GM12864 (cell line): Measurements from ENCODE around the gene CARD9.

ENCODE experiments used
- DNase-seq: peaks from one replicate; pipeline ENCODE4 v3.0.0-alpha.2; 2011; ENCODE audit warnings: low read depth
- H3K4me3 ChIP-seq: 2 replicates; pipeline ENCODE4 v1.5.1; 2011; ENCODE audit warnings: mild to moderate bottlenecking, low read depth, low read length, control low read depth
- CTCF ChIP-seq: IDR thresholded peaks from 2 replicates; pipeline ENCODE4 v1.5.1; 2011; ENCODE audit warnings: low read depth, mild to moderate bottlenecking, moderate library complexity, low read length, control low read depth, inconsistent platforms; ENCODE audit errors: missing control alignments

Gene CARD9

GRCh38 chr9:136337416-136338395, 35.8 kb downstream of the CARD9 start:
- no peak for DNase-seq
- H3K4me3 ChIP-seq, result no peak overlapping the region
- TF ChIP-seq CTCF, result no peak

GRCh38 chr9:136336881-136337280, 36.6 kb downstream of the CARD9 start:
- no peak for DNase-seq
- no peak overlapping the region for H3K4me3 ChIP-seq
- TF ChIP-seq CTCF, result no peak

GRCh38 chr9:136336156-136336870, 37.2 kb downstream of the CARD9 start:
- TF ChIP-seq CTCF, result no peak

GRCh38 chr9:136335296-136336155, 37.9 kb downstream of the CARD9 start:
- TF ChIP-seq CTCF, result no peak
- DNase-seq, result no peak
- no peak overlapping the region for H3K4me3 ChIP-seq

More at GRCh38 chr9:136336156-136336870, 37.2 kb downstream of the CARD9 start:
- H3K4me3 ChIP-seq, result no peak overlapping the region
- no peak for DNase-seq

- no peak for DNase-seq
- TF ChIP-seq CTCF, result no peak
These were observed 38.9 kb downstream of the CARD9 start for GRCh38 chr9:136334541-136334940.

GRCh38 chr9:136333486-136333885, 40.0 kb downstream of the CARD9 start:
- H3K4me3 ChIP-seq, result no peak overlapping the region
- TF ChIP-seq CTCF, result no peak
- no peak for DNase-seq

More at GRCh38 chr9:136334541-136334940, 38.9 kb downstream of the CARD9 start:
- H3K4me3 ChIP-seq, result no peak overlapping the region
